Ishikawa (cell line): ENCODE results near the gene FERMT3.

Experiments used
- CEBPB ChIP-seq: IDR thresholded peaks from 2 replicates; pipeline ENCODE4 v1.6.1; 2012
- CREB1 ChIP-seq: IDR thresholded peaks from 2 replicates; pipeline ENCODE4 v1.6.1; 2012; ENCODE audit warnings: low read depth
- EGR1 ChIP-seq: IDR thresholded peaks from 2 replicates; pipeline ENCODE4 v1.6.1; 2012
- EP300 ChIP-seq: IDR thresholded peaks from 2 replicates; pipeline ENCODE4 v1.6.1; 2012; ENCODE audit warnings: borderline replicate concordance
- FOXM1 ChIP-seq: IDR thresholded peaks from 2 replicates; pipeline ENCODE4 v1.6.1; 2012; ENCODE audit warnings: low read depth, borderline replicate concordance
- NFIC ChIP-seq: IDR thresholded peaks from 2 replicates; pipeline ENCODE4 v1.6.1; 2012
- RAD21 ChIP-seq: IDR thresholded peaks from 2 replicates; pipeline ENCODE4 v1.6.1; 2012; ENCODE audit warnings: low read depth
- TAF1 ChIP-seq: IDR thresholded peaks from 2 replicates; pipeline ENCODE4 v1.6.1; 2012; ENCODE audit warnings: low read depth, mild to moderate bottlenecking
- TCF12 ChIP-seq: IDR thresholded peaks from 2 replicates; pipeline ENCODE4 v1.6.1; 2012; ENCODE audit warnings: low read depth
- TEAD4 ChIP-seq: IDR thresholded peaks from 2 replicates; pipeline ENCODE4 v1.6.1; 2012
- USF1 ChIP-seq: IDR thresholded peaks from 2 replicates; pipeline ENCODE4 v1.6.1; 2012
- YY1 ChIP-seq: IDR thresholded peaks from 2 replicates; pipeline ENCODE4 v1.6.1; 2012; ENCODE audit warnings: low read depth
- ZBTB7A ChIP-seq: IDR thresholded peaks from 2 replicates; pipeline ENCODE4 v1.6.1; 2012; ENCODE audit warnings: low read depth
- TF ChIP-seq, protein P1 (sequence below): IDR thresholded peaks from 2 replicates; pipeline ENCODE4 v1.6.1; 2012
- TF ChIP-seq, protein P2 (sequence below): IDR thresholded peaks from 2 replicates; pipeline ENCODE4 v1.6.1; 2012; ENCODE audit warnings: low read depth, mild to moderate bottlenecking

Gene FERMT3

DNA sequence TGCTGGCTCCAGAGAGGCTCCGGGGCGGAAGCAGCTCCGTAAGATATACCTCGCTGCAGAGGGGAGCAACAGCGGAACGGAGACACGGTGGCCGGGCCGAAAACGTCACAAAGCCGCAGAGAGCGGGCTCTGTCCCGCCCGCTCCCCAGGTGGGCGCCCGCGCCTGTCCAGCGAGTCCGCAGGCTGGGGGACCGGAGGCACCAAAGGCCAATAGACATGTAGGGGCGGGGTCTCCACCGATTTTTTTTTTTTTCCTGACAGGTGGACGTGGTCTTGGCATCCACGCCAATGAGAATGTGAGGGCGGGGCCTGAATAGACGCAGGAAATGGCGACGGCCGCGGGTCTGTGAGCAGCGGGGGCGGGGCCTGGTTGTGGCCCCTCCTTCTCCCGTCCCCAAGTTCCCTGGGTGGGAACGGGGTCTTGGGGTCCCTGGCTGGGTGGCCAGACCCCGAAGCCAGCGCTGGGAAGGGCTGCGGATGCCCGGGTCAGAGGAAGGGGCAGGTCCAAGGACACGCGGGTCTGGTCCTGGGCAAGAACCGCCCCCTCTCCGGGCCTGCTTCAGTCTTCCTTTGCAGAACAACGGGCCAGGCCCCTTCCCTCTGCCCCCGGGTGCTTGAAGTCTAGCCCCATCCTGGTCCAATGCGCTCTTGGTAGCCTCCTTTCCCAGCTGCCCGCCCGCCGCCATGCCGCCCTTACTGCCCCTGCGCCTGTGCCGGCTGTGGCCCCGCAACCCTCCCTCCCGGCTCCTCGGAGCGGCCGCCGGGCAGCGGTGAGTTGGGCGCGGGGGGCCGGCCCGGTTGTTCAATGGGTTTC lies 23.9 kb downstream of the FERMT3 start, which contains the start of gene DNAJC4:
TSS of gene DNAJC4 (plus strand) at position 378 of the 814 bp plus-strand sequence. CDS start at position 685, 307 bp downstream.
- TF ChIP-seq NFIC (no peak), USF1 (no peak), CREB1 (peak; percentile 44), TCF12 (peak; percentile 26; the same call in 1 of the 2 replicates), RAD21 (no peak), FOXM1 (no peak), EGR1 (0 out of 2 replicates have a peak, but pooled peaks have one; percentile 20), ZBTB7A (peak; percentile 98), TEAD4 (no peak), TAF1 (peak; percentile 55; the same call in 1 of the 2 replicates), EP300 (no peak), YY1 (peak; percentile 72)
- TF ChIP-seq, protein P1, sequence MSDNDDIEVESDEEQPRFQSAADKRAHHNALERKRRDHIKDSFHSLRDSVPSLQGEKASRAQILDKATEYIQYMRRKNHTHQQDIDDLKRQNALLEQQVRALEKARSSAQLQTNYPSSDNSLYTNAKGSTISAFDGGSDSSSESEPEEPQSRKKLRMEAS: no peak; the same call in 1 of the 2 replicates
- TF ChIP-seq, protein P2, sequence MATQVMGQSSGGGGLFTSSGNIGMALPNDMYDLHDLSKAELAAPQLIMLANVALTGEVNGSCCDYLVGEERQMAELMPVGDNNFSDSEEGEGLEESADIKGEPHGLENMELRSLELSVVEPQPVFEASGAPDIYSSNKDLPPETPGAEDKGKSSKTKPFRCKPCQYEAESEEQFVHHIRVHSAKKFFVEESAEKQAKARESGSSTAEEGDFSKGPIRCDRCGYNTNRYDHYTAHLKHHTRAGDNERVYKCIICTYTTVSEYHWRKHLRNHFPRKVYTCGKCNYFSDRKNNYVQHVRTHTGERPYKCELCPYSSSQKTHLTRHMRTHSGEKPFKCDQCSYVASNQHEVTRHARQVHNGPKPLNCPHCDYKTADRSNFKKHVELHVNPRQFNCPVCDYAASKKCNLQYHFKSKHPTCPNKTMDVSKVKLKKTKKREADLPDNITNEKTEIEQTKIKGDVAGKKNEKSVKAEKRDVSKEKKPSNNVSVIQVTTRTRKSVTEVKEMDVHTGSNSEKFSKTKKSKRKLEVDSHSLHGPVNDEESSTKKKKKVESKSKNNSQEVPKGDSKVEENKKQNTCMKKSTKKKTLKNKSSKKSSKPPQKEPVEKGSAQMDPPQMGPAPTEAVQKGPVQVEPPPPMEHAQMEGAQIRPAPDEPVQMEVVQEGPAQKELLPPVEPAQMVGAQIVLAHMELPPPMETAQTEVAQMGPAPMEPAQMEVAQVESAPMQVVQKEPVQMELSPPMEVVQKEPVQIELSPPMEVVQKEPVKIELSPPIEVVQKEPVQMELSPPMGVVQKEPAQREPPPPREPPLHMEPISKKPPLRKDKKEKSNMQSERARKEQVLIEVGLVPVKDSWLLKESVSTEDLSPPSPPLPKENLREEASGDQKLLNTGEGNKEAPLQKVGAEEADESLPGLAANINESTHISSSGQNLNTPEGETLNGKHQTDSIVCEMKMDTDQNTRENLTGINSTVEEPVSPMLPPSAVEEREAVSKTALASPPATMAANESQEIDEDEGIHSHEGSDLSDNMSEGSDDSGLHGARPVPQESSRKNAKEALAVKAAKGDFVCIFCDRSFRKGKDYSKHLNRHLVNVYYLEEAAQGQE: no peak

GRCh38 chr11:64230985-64231365 lies 24.5 kb downstream of the FERMT3 start:
- TF ChIP-seq USF1: no peak
- no peak for TF ChIP-seq CEBPB
- TF ChIP-seq, protein P1: no peak
- no peak for TF ChIP-seq EGR1
- TF ChIP-seq TEAD4: no peak
- no peak for TF ChIP-seq TAF1

GRCh38 chr11:64231546-64231945 lies 25.0 kb downstream of the FERMT3 start:
- no peak for TF ChIP-seq CEBPB
- TF ChIP-seq ZBTB7A: no peak
- no peak for TF ChIP-seq TEAD4
- no peak for TF ChIP-seq YY1
- TF ChIP-seq NFIC: no peak
- TF ChIP-seq FOXM1: no peak
- TF ChIP-seq TAF1: no peak
- TF ChIP-seq, protein P1: no peak
- TF ChIP-seq USF1: no peak
- no peak for TF ChIP-seq EP300
- TF ChIP-seq TCF12: no peak
- TF ChIP-seq EGR1: no peak
- TF ChIP-seq, protein P2: no peak
- TF ChIP-seq RAD21: no peak

GRCh38 chr11:64232182-64232966 lies 25.9 kb downstream of the FERMT3 start:
- TF ChIP-seq YY1 (no peak), TEAD4 (no peak), RAD21 (no peak), EGR1 (no peak), EP300 (no peak), TCF12 (no peak), USF1 (no peak), FOXM1 (no peak), CEBPB (no peak)
- TF ChIP-seq, protein P2: no peak
- TF ChIP-seq, protein P1: no peak
